Measurements from ENCODE around the gene C14orf119. TPM values are rescaled to one million over a fixed set of nuclear protein-coding genes. Genes with fewer than 3 reads are reported as not detected.

Gene C14orf119
- total and polyA plus RNA-seq, 9 of the 15 experiments (the other 6 are each of a cell fraction or from before 2014, with no cell fraction given) = 36.7 to 251 (median 51.8) TPM

- Histone ChIP-seq H3K4me3 (no peak overlapping the region), H3K27me3 (ENCODE audit: control insufficient read depth in 2 of 2, insufficient read depth in 2 of 2, low read length in 2 of 2) (no peaks in the 10 kb centered on the region), H3K79me2 (ENCODE audit: control insufficient read depth, insufficient read depth, low read length) (peaks cover 65% of the 10 kb centered on the region), H3K4me2 (ENCODE audit: insufficient read depth, low read length) (no peak overlapping the region), H2AFZ (ENCODE audit: low read depth, low read length) (no peak overlapping the region), H3K9me1 (ENCODE audit: control insufficient read depth, insufficient read depth, low read length) (peaks cover 5% of the 10 kb centered on the region), H4K20me1 (replicated peaks; ENCODE audit: control insufficient read depth, insufficient read depth, low read length) (peaks cover 14% of the 10 kb centered on the region; the same call in 1 of the 2 replicates), H3K27ac (ENCODE audit: extremely low read depth, low read depth, low read length) (no peak overlapping the region), H3K4me1 (replicated peaks in 1 of 2; ENCODE audit: control insufficient read depth in 2 of 2, insufficient read depth in 2 of 2, low read length in 2 of 2) (peaks cover 11 to 16% of the 10 kb centered on the region in 2 experiments), H3K36me3 (ENCODE audit: control insufficient read depth, insufficient read depth, low read length) (peaks cover 83% of the 10 kb centered on the region), H3K9ac (ENCODE audit: insufficient read depth in 1 of 2, low read depth in 2 of 2, low read length in 2 of 2) (no peak overlapping the region), H3K9me3 (replicated peaks; ENCODE audit: control insufficient read depth, insufficient read depth, low read depth, low read length) (no peaks in the 10 kb centered on the region)
- FAIRE-seq (no peak), DNase-seq (ENCODE audit: extremely low read depth in 1 of 4, low spot score in 3 of 4) (no peak), ATAC-seq (no peak)
- WGBS (ENCODE audit: insufficient coverage, low coverage, missing lambda C conversion rate) = 93% methylated on average over 20 of the region's 23 CpGs
- intact Hi-C loops (cut with micrococcal nuclease) = no loop called here
- in situ Hi-C loops (cut with MboI) = loop anchor here (5.0 kb wide), 1 partner anchor 40 kb away; no protein-coding TSS in a partner anchor
- BruUV-seq (replicated peaks) = no TSS peak
- TF ChIP-seq U2AF1 (optimal IDR thresholded peaks at IDR 0.05; ENCODE audit: low read depth, low read length) (no peak), FOS (IDR thresholded peaks at IDR 0.05; ENCODE audit: extremely low read depth, insufficient read length) (no peak)
- CTCF ChIA-PET (ENCODE audit: low intra/inter-chr PET ratio) = interaction anchor here (1.9 to 7.2 kb wide), 2 partner anchors 42 to 44 kb away, joined by 6 to 109 read pairs; no protein-coding TSS in a partner anchor
- POLR2A ChIA-PET = interaction anchor here (0.6 to 2.1 kb wide), 4 partner anchors 8 to 254 kb away, joined by 3 to 23 read pairs (median 6); partner anchors contain the start of gene CDH24
These were observed 28.2 kb upstream of the C14orf119 start for GRCh38 chr14:23066855-23067744.

All from K562 (cell line).